Measurements from ENCODE around the gene PRKCB.

GRCh38 chr16:23847251-23847650, 11.5 kb downstream of the PRKCB start:
- TF ChIP-seq CTCF (conservative IDR thresholded peaks at IDR 0.05 in 1 of 2, IDR thresholded peaks at IDR 0.05 in 1 of 2; ENCODE audit: low read depth in 1 of 2, low read length in 2 of 2): no peak
- TF ChIP-seq EZH2 (IDR thresholded peaks at IDR 0.05; ENCODE audit: low read length, missing control alignments): no peak
